Esophagus squamous epithelium (tissue), 5 donors: Measurements from ENCODE around the gene PGGT1B. TPM values are rescaled to one million over a fixed set of nuclear protein-coding genes. Genes with fewer than 3 reads are reported as not detected.
"Not testable (repeated sequence)": the region's sequence is repeated elsewhere in the genome, so short reads cannot be mapped to it uniquely, and the experiment has no call there.

ENCODE experiments used
- DNase-seq: peaks from one replicate; lab custom pipeline; 2025; lab: John Stamatoyannopoulos, UW
- H3K27ac ChIP-seq, 4 donors: fragments of 200-600 bp; sonication (generic); one replicate each; pipeline ENCODE4 v1.5.1; 2016 to 2019; ENCODE audit warnings: mild to moderate bottlenecking in 1 of 4
- H3K27me3 ChIP-seq, 4 donors: fragments of 200-600 bp; sonication (generic); 1 replicate in 3 of 4; 2 replicates in 1 of 4; pipeline versions ENCODE4 v1.5.1 to v1.6.0; 2017 to 2021; ENCODE audit warnings: antibody characterized with exemption in 1 of 4
- H3K36me3 ChIP-seq, 3 donors: fragments of 200-600 bp; sonication (generic); one replicate each; pipeline ENCODE4 v1.5.1; 2016 to 2019
- H3K4me1 ChIP-seq, 3 donors: fragments of 200-600 bp; sonication (generic); one replicate each; pipeline ENCODE4 v1.5.1; 2017 to 2019
- H3K4me3 ChIP-seq, 4 donors: fragments of 200-600 bp; sonication (generic); 1 replicate in 3 of 4; 2 replicates in 1 of 4; pipeline ENCODE4 v1.5.1; 2016 to 2019; ENCODE audit warnings: mild to moderate bottlenecking in 2 of 4, moderate library complexity in 1 of 4
- H3K9me3 ChIP-seq, 3 donors: fragments of 200-600 bp; sonication (generic); one replicate each; pipeline ENCODE4 v1.5.1; 2016 to 2019
- CTCF ChIP-seq, 6 experiments: fragments of 450-650 bp in 4 of 6; fragments of 200-600 bp in 2 of 6; sonication (generic) in 2 of 6; IDR thresholded peaks; one replicate each; pipeline ENCODE4 v1.5.1; 2016 to 2019; ENCODE audit warnings: antibody characterized with exemption in 6 of 6, mild to moderate bottlenecking in 4 of 6, moderate library complexity in 4 of 6
- POLR2A ChIP-seq, 4 donors: fragments of 450-650 bp; IDR thresholded peaks; one replicate each; pipeline ENCODE4 v1.6.1; 2017; ENCODE audit warnings: antibody characterized with exemption in 4 of 4, mild to moderate bottlenecking in 4 of 4, moderate library complexity in 3 of 4
- WGBS, 2 donors: methylation state at CpG; one replicate each; pipeline ENCODE4 v1.1.5; 2018; 5-methylcytosine and 5-hydroxymethylcytosine counted together
- intact Hi-C: fragments of 100-400 bp; cut with DNase I; formaldehyde crosslinking; loops from one replicate; pipeline ENCODE4 v1.15.0; 2022
- total RNA-seq, 4 donors: library from RNA; depleted of rRNA; stranded (reverse); fragments of >200 nt; gene quantifications; one replicate each; pipeline ENCODE4 v1.1.0, GENCODE V29; 2016
- donor health status: DM: yes; HTN: yes; CAD: no.

The PGGT1B gene
- total RNA-seq, 4 donors from 2014 or later, result 11.3 to 15.7 (median 13.6) TPM

GRCh38 chr5:115263078-115263380 lies 352 bp upstream of the PGGT1B start:
- Histone ChIP-seq H3K36me3 (peaks cover 0 to 16% (median 0%) of the 10 kb centered on the region in 3 donors), H3K4me3 (peak overlapping the region; percentile 66 to 95 (median 84)), H3K27ac (peak overlapping the region; percentile 85 to 90 (median 88)), H3K9me3 (no peaks in the 10 kb centered on the region), H3K27me3 (no peaks in the 10 kb centered on the region), H3K4me1 (peaks cover 6 to 40% (median 12%) of the 10 kb centered on the region in 3 donors)
- TF ChIP-seq POLR2A (IDR thresholded peaks at IDR 0.05) (no peak), CTCF (IDR thresholded peaks at IDR 0.05) (no peak)
- WGBS, 2 donors, result 47 to 49% methylated on average over 7 of the region's 7 CpGs
- DNase-seq, result no peak
- intact Hi-C loops, result no loop called here

GRCh38 chr5:115262011-115262320 lies 711 bp downstream of the PGGT1B start:
- H3K9me3 ChIP-seq, result no peaks in the 10 kb centered on the region
- peaks cover 6 to 40% (median 12%) of the 10 kb centered on the region in 3 donors for H3K4me1 ChIP-seq
- no peak for DNase-seq
- H3K36me3 ChIP-seq, result peaks cover 0 to 14% (median 0%) of the 10 kb centered on the region in 3 donors
- no peaks in the 10 kb centered on the region for H3K27me3 ChIP-seq
- 1 to 4% methylated on average over 8 of the region's 8 CpGs for whole genome bisulfite sequencing, 2 donors
- no peak for TF ChIP-seq POLR2A (IDR thresholded peaks at IDR 0.05)
- no peak for TF ChIP-seq CTCF (IDR thresholded peaks at IDR 0.05)
- peak overlapping the region; percentile 66 to 95 (median 84) for H3K4me3 ChIP-seq
- H3K27ac ChIP-seq, result peak overlapping the region; percentile 85 to 90 (median 88)
- intact Hi-C loops, result no loop called here

- no peaks in the 10 kb centered on the region for H3K9me3 ChIP-seq
- DNase-seq, result no peak
- intact Hi-C loops, result no loop called here
- H3K36me3 ChIP-seq, result peaks cover 0 to 9% (median 0%) of the 10 kb centered on the region in 3 donors
- no peak overlapping the region for H3K4me3 ChIP-seq
- H3K4me1 ChIP-seq, result peaks cover 6 to 46% (median 12%) of the 10 kb centered on the region in 3 donors
- WGBS, 2 donors, result 31 to 58% methylated on average over 2 of the region's 2 CpGs
- TF ChIP-seq CTCF (IDR thresholded peaks at IDR 0.05) (no peak), POLR2A (IDR thresholded peaks at IDR 0.05) (no peak)
- H3K27me3 ChIP-seq, result no peaks in the 10 kb centered on the region
- no peak overlapping the region for H3K27ac ChIP-seq
These were observed 2.4 kb downstream of the PGGT1B start for GRCh38 chr5:115260248-115260647.

- no peak for TF ChIP-seq POLR2A (IDR thresholded peaks at IDR 0.05)
- no peak overlapping the region for H3K4me3 ChIP-seq
- DNase-seq, result no peak
- no peaks in the 10 kb centered on the region for H3K36me3 ChIP-seq
- no peaks in the 10 kb centered on the region for H3K9me3 ChIP-seq
- H3K4me1 ChIP-seq, result peaks cover 6 to 42% (median 12%) of the 10 kb centered on the region in 3 donors
- H3K27me3 ChIP-seq, result no peaks in the 10 kb centered on the region
- intact Hi-C loops, result no loop called here
- no peak overlapping the region for H3K27ac ChIP-seq
These were observed 4.7 kb downstream of the PGGT1B start for GRCh38 chr5:115257981-115258380.

- 46 to 65% methylated on average over 5 of the region's 5 CpGs for WGBS, 2 donors
- H3K27me3 ChIP-seq, H3K9me3 ChIP-seq, DNase-seq, H3K4me3 ChIP-seq: not testable (repeated sequence)
- peak overlapping the region in 1 of 4 donors; percentile 50 for H3K27ac ChIP-seq
- peaks cover 0 to 12% (median 0%) of the 10 kb centered on the region in 3 donors for H3K4me1 ChIP-seq
- H3K36me3 ChIP-seq, result peaks cover 0 to 15% (median 0%) of the 10 kb centered on the region in 3 donors
- intact Hi-C loops, result loop anchor here (10.0 kb wide), 1 partner anchor 155 kb away; no protein-coding TSS in a partner anchor
These were observed 13.3 kb downstream of the PGGT1B start for GRCh38 chr5:115249379-115249778.

GRCh38 chr5:115246361-115246991 lies 16.2 kb downstream of the PGGT1B start:
- 22 to 27% methylated on average over 3 of the region's 3 CpGs for WGBS, 2 donors
- DNase-seq, result no peak

More at GRCh38 chr5:115246361-115246991, 16.2 kb downstream of the PGGT1B start:
- H3K4me3 ChIP-seq, result no peak overlapping the region
- H3K27ac ChIP-seq, result no peak overlapping the region
- peaks cover 0 to 17% (median 0%) of the 10 kb centered on the region in 3 donors for H3K36me3 ChIP-seq
- TF ChIP-seq CTCF (IDR thresholded peaks at IDR 0.05) (peak; percentile 46 to 75 (median 58)), POLR2A (IDR thresholded peaks at IDR 0.05) (no peak)
- H3K27me3 ChIP-seq, result no peaks in the 10 kb centered on the region
- H3K9me3 ChIP-seq, result no peaks in the 10 kb centered on the region
- intact Hi-C loops, result loop anchor here (10.0 kb wide), 1 partner anchor 152 kb away; no protein-coding TSS in a partner anchor
- peaks cover 0 to 22% (median 0%) of the 10 kb centered on the region in 3 donors for H3K4me1 ChIP-seq
